Measurements from ENCODE around the gene APOBEC3B. TPM values are rescaled to one million over a fixed set of nuclear protein-coding genes. Genes with fewer than 3 reads are reported as not detected.

Gene APOBEC3B
- 7.4 TPM for polyA plus RNA-seq (2013, experiment 1 of 2)
- 6.7 TPM for polyA plus RNA-seq (2013, experiment 2 of 2)

- 51 to 53% methylated on average over 12 to 14 of the region's 16 CpGs for WGBS, 2 experiments (ENCODE audit: insufficient coverage in 2 of 2)
- no peak within 1 kb of the TSS for H3K27ac ChIP-seq (ENCODE audit: low read depth, low read length, severe bottlenecking)
- peak within 1 kb of the TSS; percentile 5 for H3K4me3 ChIP-seq (ENCODE audit: extremely low read depth, insufficient read depth, low read length, poor library complexity, severe bottlenecking)
- H3K36me3 ChIP-seq (ENCODE audit: control insufficient read depth, insufficient read depth, low read length): no peaks in the 10 kb centered on the region
- peaks cover 25% of the 10 kb centered on the region for H3K9me3 ChIP-seq (ENCODE audit: control insufficient read depth, low read length)
- H3K4me1 ChIP-seq (ENCODE audit: control insufficient read depth, insufficient read depth, low read length, poor library complexity, severe bottlenecking): peaks cover 3% of the 10 kb centered on the region
Observed at GRCh38 chr22:38981992-38982927, at the start of gene APOBEC3B. TSS of gene APOBEC3B (plus strand) at chr22:38982347. CDS start at chr22:38982454, 107 bp downstream.

- Histone ChIP-seq H3K4me3 (ENCODE audit: extremely low read depth, insufficient read depth, low read length, poor library complexity, severe bottlenecking) (no peak overlapping the region), H3K4me1 (ENCODE audit: control insufficient read depth, insufficient read depth, low read length, poor library complexity, severe bottlenecking) (no peaks in the 10 kb centered on the region), H3K27ac (ENCODE audit: low read depth, low read length, severe bottlenecking) (no peak overlapping the region), H3K36me3 (ENCODE audit: control insufficient read depth, insufficient read depth, low read length) (no peaks in the 10 kb centered on the region), H3K9me3 (ENCODE audit: control insufficient read depth, low read length) (no peaks in the 10 kb centered on the region)
- 84 to 88% methylated on average over 8 of the region's 8 CpGs for WGBS, 2 experiments (ENCODE audit: insufficient coverage in 2 of 2)
Observed at GRCh38 chr22:38935023-38935422, 47.1 kb upstream of the APOBEC3B start.

- no peak overlapping the region for H3K27ac ChIP-seq (ENCODE audit: low read depth, low read length, severe bottlenecking)
- 91 to 96% methylated on average over 9 to 10 of the region's 13 CpGs for WGBS, 2 experiments (ENCODE audit: insufficient coverage in 2 of 2)
- H3K36me3 ChIP-seq (ENCODE audit: control insufficient read depth, insufficient read depth, low read length): no peaks in the 10 kb centered on the region
- H3K9me3 ChIP-seq (ENCODE audit: control insufficient read depth, low read length): no peaks in the 10 kb centered on the region
- H3K4me3 ChIP-seq (ENCODE audit: extremely low read depth, insufficient read depth, low read length, poor library complexity, severe bottlenecking): no peak overlapping the region
- H3K4me1 ChIP-seq (ENCODE audit: control insufficient read depth, insufficient read depth, low read length, poor library complexity, severe bottlenecking): no peaks in the 10 kb centered on the region
Observed at GRCh38 chr22:38935616-38936015, 46.5 kb upstream of the APOBEC3B start.

GRCh38 chr22:38936562-38936961 lies 45.6 kb upstream of the APOBEC3B start:
- WGBS, 2 experiments (ENCODE audit: insufficient coverage in 2 of 2): 82 to 86% methylated on average over 14 to 16 of the region's 17 CpGs
- H3K27ac ChIP-seq (ENCODE audit: low read depth, low read length, severe bottlenecking): no peak overlapping the region
- H3K4me1 ChIP-seq (ENCODE audit: control insufficient read depth, insufficient read depth, low read length, poor library complexity, severe bottlenecking): no peaks in the 10 kb centered on the region
- no peaks in the 10 kb centered on the region for H3K9me3 ChIP-seq (ENCODE audit: control insufficient read depth, low read length)
- H3K4me3 ChIP-seq (ENCODE audit: extremely low read depth, insufficient read depth, low read length, poor library complexity, severe bottlenecking): no peak overlapping the region
- no peaks in the 10 kb centered on the region for H3K36me3 ChIP-seq (ENCODE audit: control insufficient read depth, insufficient read depth, low read length)

- 90 to 93% methylated on average over 3 to 4 of the region's 4 CpGs for WGBS, 2 experiments (ENCODE audit: insufficient coverage in 2 of 2)
- H3K27ac ChIP-seq (ENCODE audit: low read depth, low read length, severe bottlenecking): no peak overlapping the region
Observed at GRCh38 chr22:38937036-38937435, 45.1 kb upstream of the APOBEC3B start.

GRCh38 chr22:38937541-38937940 lies 44.6 kb upstream of the APOBEC3B start:
- WGBS, 2 experiments (ENCODE audit: insufficient coverage in 2 of 2): 76 to 90% methylated on average over 11 to 12 of the region's 12 CpGs
- Histone ChIP-seq H3K36me3 (ENCODE audit: control insufficient read depth, insufficient read depth, low read length) (no peaks in the 10 kb centered on the region), H3K4me3 (ENCODE audit: extremely low read depth, insufficient read depth, low read length, poor library complexity, severe bottlenecking) (no peak overlapping the region), H3K27ac (ENCODE audit: low read depth, low read length, severe bottlenecking) (no peak overlapping the region), H3K4me1 (ENCODE audit: control insufficient read depth, insufficient read depth, low read length, poor library complexity, severe bottlenecking) (no peaks in the 10 kb centered on the region), H3K9me3 (ENCODE audit: control insufficient read depth, low read length) (no peaks in the 10 kb centered on the region)

More at GRCh38 chr22:38937036-38937435, 45.1 kb upstream of the APOBEC3B start:
- Histone ChIP-seq H3K9me3 (ENCODE audit: control insufficient read depth, low read length) (no peaks in the 10 kb centered on the region), H3K4me3 (ENCODE audit: extremely low read depth, insufficient read depth, low read length, poor library complexity, severe bottlenecking) (no peak overlapping the region), H3K4me1 (ENCODE audit: control insufficient read depth, insufficient read depth, low read length, poor library complexity, severe bottlenecking) (no peaks in the 10 kb centered on the region), H3K36me3 (ENCODE audit: control insufficient read depth, insufficient read depth, low read length) (no peaks in the 10 kb centered on the region)

- Histone ChIP-seq H3K9me3 (ENCODE audit: control insufficient read depth, low read length) (no peaks in the 10 kb centered on the region), H3K36me3 (ENCODE audit: control insufficient read depth, insufficient read depth, low read length) (no peaks in the 10 kb centered on the region), H3K27ac (ENCODE audit: low read depth, low read length, severe bottlenecking) (no peak overlapping the region), H3K4me3 (ENCODE audit: extremely low read depth, insufficient read depth, low read length, poor library complexity, severe bottlenecking) (no peak overlapping the region), H3K4me1 (ENCODE audit: control insufficient read depth, insufficient read depth, low read length, poor library complexity, severe bottlenecking) (no peaks in the 10 kb centered on the region)
- WGBS, 2 experiments (ENCODE audit: insufficient coverage in 2 of 2): 91 to 93% methylated on average over 10 to 11 of the region's 11 CpGs
Observed at GRCh38 chr22:38938221-38938620, 43.9 kb upstream of the APOBEC3B start.

- Histone ChIP-seq H3K27ac (ENCODE audit: low read depth, low read length, severe bottlenecking) (no peak overlapping the region), H3K4me1 (ENCODE audit: control insufficient read depth, insufficient read depth, low read length, poor library complexity, severe bottlenecking) (no peaks in the 10 kb centered on the region), H3K9me3 (ENCODE audit: control insufficient read depth, low read length) (no peaks in the 10 kb centered on the region), H3K4me3 (ENCODE audit: extremely low read depth, insufficient read depth, low read length, poor library complexity, severe bottlenecking) (no peak overlapping the region), H3K36me3 (ENCODE audit: control insufficient read depth, insufficient read depth, low read length) (no peaks in the 10 kb centered on the region)
- 81 to 82% methylated on average over 5 to 6 of the region's 7 CpGs for whole genome bisulfite sequencing, 2 experiments (ENCODE audit: insufficient coverage in 2 of 2)
Observed at GRCh38 chr22:38938925-38939324, 43.2 kb upstream of the APOBEC3B start.

GRCh38 chr22:38940811-38941384 lies 41.2 kb upstream of the APOBEC3B start:
- no peak overlapping the region for H3K4me3 ChIP-seq (ENCODE audit: extremely low read depth, insufficient read depth, low read length, poor library complexity, severe bottlenecking)
- H3K9me3 ChIP-seq (ENCODE audit: control insufficient read depth, low read length): no peaks in the 10 kb centered on the region
- no peaks in the 10 kb centered on the region for H3K4me1 ChIP-seq (ENCODE audit: control insufficient read depth, insufficient read depth, low read length, poor library complexity, severe bottlenecking)
- 97 to 100% methylated on average over 1 to 5 of the region's 6 CpGs for WGBS, 2 experiments (ENCODE audit: insufficient coverage in 2 of 2)
- no peaks in the 10 kb centered on the region for H3K36me3 ChIP-seq (ENCODE audit: control insufficient read depth, insufficient read depth, low read length)
- H3K27ac ChIP-seq (ENCODE audit: low read depth, low read length, severe bottlenecking): no peak overlapping the region

GRCh38 chr22:38941488-38941987 lies 40.6 kb upstream of the APOBEC3B start:
- H3K4me3 ChIP-seq (ENCODE audit: extremely low read depth, insufficient read depth, low read length, poor library complexity, severe bottlenecking): no peak overlapping the region
- no peaks in the 10 kb centered on the region for H3K4me1 ChIP-seq (ENCODE audit: control insufficient read depth, insufficient read depth, low read length, poor library complexity, severe bottlenecking)
- 90 to 91% methylated on average over 7 to 11 of the region's 13 CpGs for WGBS, 2 experiments (ENCODE audit: insufficient coverage in 2 of 2)
- H3K36me3 ChIP-seq (ENCODE audit: control insufficient read depth, insufficient read depth, low read length): no peaks in the 10 kb centered on the region
- H3K27ac ChIP-seq (ENCODE audit: low read depth, low read length, severe bottlenecking): no peak overlapping the region
- no peaks in the 10 kb centered on the region for H3K9me3 ChIP-seq (ENCODE audit: control insufficient read depth, low read length)

Data from mesodermal cell (in vitro differentiated cells).